ENCODE data around the gene MPG. TPM values are rescaled to one million over a fixed set of nuclear protein-coding genes. Genes with fewer than 3 reads are reported as not detected.

The MPG gene
- polyA plus RNA-seq, 1 experiment, result 117 TPM

GRCh38 chr16:132120-132519 lies 54.1 kb downstream of the MPG start:
- ChIA-PET CTCF (no interaction called here), POLR2A (no interaction called here)
- no peak overlapping the region for H3K4me3 ChIP-seq (ENCODE audit: low read depth, low read length)
- no peaks in the 10 kb centered on the region for H3K27me3 ChIP-seq (ENCODE audit: control insufficient read depth, insufficient read depth, low read length)
- no peak for DNase-seq (ENCODE audit: low read depth)
- TF ChIP-seq CTCF (IDR thresholded peaks at IDR 0.05; ENCODE audit: insufficient read depth, low read depth, low read length), result no peak
- H3K36me3 ChIP-seq (ENCODE audit: control insufficient read depth, insufficient read depth, low read length), result no peaks in the 10 kb centered on the region

- POLR2A ChIA-PET, result no interaction called here
- Histone ChIP-seq H3K36me3 (ENCODE audit: control insufficient read depth, insufficient read depth, low read length) (no peaks in the 10 kb centered on the region), H3K4me3 (ENCODE audit: low read depth, low read length) (no peak overlapping the region), H3K27me3 (ENCODE audit: control insufficient read depth, insufficient read depth, low read length) (no peaks in the 10 kb centered on the region)
- DNase-seq (ENCODE audit: low read depth), result no peak
- CTCF ChIA-PET, result interaction anchor here (0.8 to 1.4 kb wide), 2 partner anchors 27 to 47 kb away, joined by 3 to 4 read pairs; partner anchors contain the start of gene HBQ1
- no peak for TF ChIP-seq CTCF (IDR thresholded peaks at IDR 0.05; ENCODE audit: insufficient read depth, low read depth, low read length)
These were observed 55.7 kb downstream of the MPG start for GRCh38 chr16:133716-134115.

Small RNAs within 50 kb of the gene (small RNA-seq; reads per million reads assigned to genes)
- not detected for gene Z69720.2 (ENCODE audit: insufficient read length, low read depth, low replicate concordance)

Other genes starting within 250 kb of the MPG start
- 14.3 and 14.6 TPM in 2 replicates for gene POLR3K, start 24.6 kb upstream of the MPG start, polyA plus RNA-seq (2011; rRNA removed)
- 23.6 and 34.6 TPM in 2 replicates for gene SNRNP25, start 24.4 kb upstream of the MPG start, polyA plus RNA-seq (2011; rRNA removed)
- 47.9 and 94.2 TPM in 2 replicates for gene RHBDF1, start 5.6 kb upstream of the MPG start, polyA plus RNA-seq (2011; rRNA removed)
- gene NPRL3, start 60.4 kb downstream of the MPG start, polyA plus RNA-seq (2011; rRNA removed), result 7.7 and 17.9 TPM in 2 replicates
- gene HBZ, start 74.4 kb downstream of the MPG start, polyA plus RNA-seq (2011; rRNA removed), result not detected in 2 replicates
- gene HBM, start 87.8 kb downstream of the MPG start, polyA plus RNA-seq (2011; rRNA removed), result not detected in 2 replicates
- 0.17 TPM in 1 of 2 replicates, not detected in the other for gene HBA2, start 94.7 kb downstream of the MPG start, polyA plus RNA-seq (2011; rRNA removed)
- 0.20 TPM in 1 of 2 replicates, not detected in the other for gene HBA1, start 98.5 kb downstream of the MPG start, polyA plus RNA-seq (2011; rRNA removed)
- gene HBQ1, start 102.2 kb downstream of the MPG start, polyA plus RNA-seq (2011; rRNA removed), result 0.18 TPM in 1 of 2 replicates, not detected in the other
- gene LUC7L, start 151.2 kb downstream of the MPG start, polyA plus RNA-seq (2011; rRNA removed), result 23.3 and 29.1 TPM in 2 replicates
- 39.4 and 75.5 TPM in 2 replicates for gene FAM234A, start 156.6 kb downstream of the MPG start, polyA plus RNA-seq (2011; rRNA removed)
- gene RGS11, start 197.7 kb downstream of the MPG start, polyA plus RNA-seq (2011; rRNA removed), result 1.1 and 2.2 TPM in 2 replicates
- gene ARHGDIG, start 202.4 kb downstream of the MPG start, polyA plus RNA-seq (2011; rRNA removed), result 0.22 and 0.51 TPM in 2 replicates
- 0.13 TPM in 1 of 2 replicates, not detected in the other for gene PDIA2, start 204.9 kb downstream of the MPG start, polyA plus RNA-seq (2011; rRNA removed)

All from BJ (cell line).